ENCODE measurements around the gene NSG2. TPM values are rescaled to one million over a fixed set of nuclear protein-coding genes. Genes with fewer than 3 reads are reported as not detected.
"Not testable (repeated sequence)": the region's sequence is repeated elsewhere in the genome, so short reads cannot be mapped to it uniquely, and the experiment has no call there.

Gene NSG2
- total and polyA plus RNA-seq, 2 of the 4 experiments (the other 2 are of a cell fraction) = not detected

DNA sequence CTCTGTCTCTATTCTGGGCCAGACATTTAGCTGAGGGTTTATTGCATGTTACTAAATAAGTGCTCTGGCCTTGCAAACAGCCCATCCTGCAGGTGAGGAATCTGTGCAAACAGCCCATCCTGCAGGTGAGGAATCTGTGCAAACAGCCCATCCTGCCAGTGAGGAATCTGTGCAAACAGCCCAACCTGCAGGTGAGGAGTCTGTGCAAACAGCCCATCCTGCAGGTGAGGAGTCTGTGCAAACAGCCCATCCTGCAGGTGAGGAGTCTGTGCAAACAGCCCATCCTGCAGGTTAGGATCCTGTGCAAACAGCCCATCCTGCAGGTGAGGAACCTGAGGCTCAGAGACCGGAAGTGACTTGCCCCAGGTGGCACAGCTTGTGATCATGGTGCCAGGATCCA is 101.5 kb downstream of the NSG2 start:
- H3K9ac ChIP-seq (ENCODE audit: low read depth, low read length); H3K4me2 ChIP-seq (ENCODE audit: low read depth, low read length); H3K9me1 ChIP-seq (ENCODE audit: insufficient read depth, low read length); H4K5ac ChIP-seq (ENCODE audit: low read depth, low read length); H2AK9ac ChIP-seq (replicated peaks; ENCODE audit: low read depth, low read length, poor library complexity); H3K4me3 ChIP-seq (ENCODE audit: insufficient read depth, low read depth, low read length); H2BK5ac ChIP-seq (ENCODE audit: low read depth, low read length, poor library complexity, severe bottlenecking); H3K18ac ChIP-seq (ENCODE audit: low read depth, low read length); H3K14ac ChIP-seq (replicated peaks; ENCODE audit: low read depth, low read length); in situ Hi-C loops (cut with MboI; ENCODE audit: low sequenced_read_pairs); H2BK120ac ChIP-seq (ENCODE audit: low read depth, low read length); H3K36me3 ChIP-seq (ENCODE audit: control insufficient read depth, insufficient read depth, low read length); H3K23ac ChIP-seq (ENCODE audit: low read depth, low read length); POLR2A ChIA-PET (ENCODE audit: unreplicated experiment); intact Hi-C loops (cut with micrococcal nuclease); H3K27ac ChIP-seq (ENCODE audit: insufficient read depth, low read length); H3K4me1 ChIP-seq (ENCODE audit: control insufficient read depth, insufficient read depth, low read length); H2AFZ ChIP-seq (replicated peaks; ENCODE audit: low read length, poor library complexity); CTCF ChIA-PET; H4K20me1 ChIP-seq (ENCODE audit: insufficient read depth, low read length); H3K56ac ChIP-seq (ENCODE audit: extremely low read depth, insufficient read depth, low read length); BruUV-seq (replicated peaks); dilution Hi-C loops (cut with HindIII; ENCODE audit: low sequenced_read_pairs, unreplicated experiment); H2BK15ac ChIP-seq (ENCODE audit: low read depth, low read length); H4K8ac ChIP-seq (ENCODE audit: low read depth in 2 of 2, low read length in 2 of 2); H3K27me3 ChIP-seq (ENCODE audit: control insufficient read depth, insufficient read depth, low read length); H4K91ac ChIP-seq (ENCODE audit: insufficient read depth, low read depth, low read length); DNase-seq; H3K4ac ChIP-seq (ENCODE audit: low read depth, low read length); H2BK20ac ChIP-seq (ENCODE audit: low read depth, low read length); ATAC-seq (ENCODE audit: low read depth); H2AK5ac ChIP-seq (ENCODE audit: low read depth, low read length); H3K79me1 ChIP-seq (ENCODE audit: low read depth in 1 of 2, low read length in 2 of 2): not testable (repeated sequence)
- H3K9me3 ChIP-seq (ENCODE audit: control insufficient read depth, insufficient read depth, low read length) = peaks cover 25% of the 10 kb centered on the region
- WGBS, 2 experiments (ENCODE audit: extremely low coverage in 2 of 2, insufficient read length in 1 of 2) = no CpG with 5 or more reads among the region's 1 CpG
